ENCODE measurements around the gene PITPNM3. TPM values are rescaled to one million over a fixed set of nuclear protein-coding genes. Genes with fewer than 3 reads are reported as not detected.

The PITPNM3 gene
- total and polyA plus RNA-seq, 2 experiments from 2014 or later, result 1.0 to 1.5 TPM

GRCh38 chr17:6591599-6592158 is 35.3 kb upstream of the PITPNM3 start:
- ATAC-seq, result no peak
- Mint-ChIP-seq H3K9me3 (no peaks in the 10 kb centered on the region), H3K27me3 (ENCODE audit: insufficient read depth, low read depth, poor library complexity) (no peaks in the 10 kb centered on the region), H3K36me3 (ENCODE audit: low read depth) (peaks cover 69% of the 10 kb centered on the region), H3K4me3 (no peak overlapping the region), H3K4me1 (peaks cover 7% of the 10 kb centered on the region; the same call in 2 of the 3 replicates), H3K27ac (peak overlapping the region; percentile 10)
- DNase-seq (ENCODE audit: low spot score), result no peak
- no peaks in the 10 kb centered on the region for H3K9me2 ChIP-seq (ENCODE audit: insufficient read depth)
- no peaks in the 10 kb centered on the region; the same call in 1 of the 2 replicates for H4K20me1 ChIP-seq (replicated peaks; ENCODE audit: insufficient read depth)
- no peaks in the 10 kb centered on the region for H3K27me3 ChIP-seq (ENCODE audit: insufficient read depth)
- no peaks in the 10 kb centered on the region for H3F3A ChIP-seq (replicated peaks; ENCODE audit: low read depth)
- no peaks in the 10 kb centered on the region for H3K79me2 ChIP-seq (replicated peaks; ENCODE audit: insufficient read depth)
- TF ChIP-seq NANOG (IDR thresholded peaks at IDR 0.05; ENCODE audit: borderline replicate concordance), result no peak
- no peak for TF ChIP-seq STAT1 (IDR thresholded peaks at IDR 0.05; ENCODE audit: unreplicated experiment)
- no peak for TF ChIP-seq ZNF462 (CRISPR knock-in tag; IDR thresholded peaks at IDR 0.05)
- TF ChIP-seq CTCF (conservative IDR thresholded peaks at IDR 0.05; ENCODE audit: low read depth in 2 of 2), result no peak
- H3K4me1 ChIP-seq (ENCODE audit: insufficient read depth), result no peaks in the 10 kb centered on the region
- no peak overlapping the region for H3K4me2 ChIP-seq
- peak overlapping the region; percentile 68 for H3K27ac ChIP-seq (ENCODE audit: low read depth)
- no peak overlapping the region for H2AFZ ChIP-seq
- H3K4me3 ChIP-seq, result no peak overlapping the region
- peaks cover 39% of the 10 kb centered on the region for H3K36me3 ChIP-seq (ENCODE audit: insufficient read depth)
